HG03521 (cell line): ENCODE data around the gene METTL9.
"Not testable (repeated sequence)": the region's sequence is repeated elsewhere in the genome, so short reads cannot be mapped to it uniquely, and the experiment has no call there.

Experiments
- ATAC-seq: cut with Tn5 transposase; IDR thresholded peaks from one replicate; pipeline ENCODE4 v1.9.1; 2021; ENCODE audit warnings: mild to moderate bottlenecking, moderate library complexity; ENCODE audit not compliant: unreplicated experiment

METTL9 gene

DNA sequence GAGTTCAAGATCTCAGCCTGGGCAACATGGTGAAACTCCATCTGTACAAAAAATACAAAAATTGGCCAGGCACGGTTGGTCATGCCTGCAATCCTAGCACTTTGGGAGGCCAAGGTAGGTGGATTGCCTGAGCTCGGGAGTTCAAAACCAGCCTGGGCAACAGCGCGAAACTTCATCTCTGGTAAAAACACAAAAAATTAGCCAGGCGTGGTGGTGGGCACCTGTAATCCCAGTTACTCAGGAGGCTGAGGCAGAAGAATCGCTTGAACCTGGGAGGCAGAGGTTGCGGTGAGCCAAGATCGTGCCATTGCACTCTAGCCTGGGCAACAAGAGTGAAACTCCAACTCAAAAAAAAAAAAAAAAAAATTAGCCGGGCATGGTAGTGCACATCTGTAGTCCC, 25.9 kb upstream of the METTL9 start:
- ATAC-seq: not testable (repeated sequence)

DNA sequence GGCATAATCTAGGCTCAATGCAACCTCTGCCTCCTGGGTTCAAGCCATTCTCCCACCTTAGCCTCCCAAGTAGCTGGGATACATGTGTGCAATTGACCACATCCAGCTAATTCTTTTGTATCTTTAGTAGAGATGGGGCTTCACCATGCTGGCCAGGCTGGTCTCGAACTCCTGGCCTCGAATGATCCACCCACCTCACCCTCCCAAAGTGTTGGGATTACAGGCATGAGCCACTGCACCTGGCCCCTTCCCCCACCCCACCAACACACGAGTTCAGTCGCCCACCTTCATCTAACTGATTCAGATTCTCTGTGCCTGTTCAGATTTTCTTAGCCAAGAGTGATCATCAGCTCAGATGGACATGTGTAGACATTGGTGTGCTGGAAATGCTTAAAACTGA, 25.0 kb upstream of the METTL9 start:
- no peak for ATAC-seq

DNA sequence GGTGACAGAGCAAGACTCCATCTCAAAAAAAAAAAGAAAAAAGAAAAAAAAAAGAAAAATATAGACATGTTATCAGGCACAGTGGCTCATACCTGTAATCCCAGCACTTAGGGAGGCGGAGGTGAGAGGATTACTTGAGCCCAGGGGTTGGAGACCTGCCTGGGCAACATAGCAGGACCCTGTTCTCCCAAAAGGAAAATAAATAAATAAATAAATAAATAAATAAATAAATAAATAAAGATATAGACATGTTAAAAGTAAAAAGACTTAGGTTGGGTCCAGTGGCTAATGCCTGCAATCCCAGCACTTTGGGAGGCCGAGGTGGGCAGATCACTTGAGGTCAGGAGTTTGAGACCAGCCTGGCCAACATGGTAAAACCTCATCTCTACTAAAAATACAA, 23.1 kb upstream of the METTL9 start:
- not testable (repeated sequence) for ATAC-seq

DNA sequence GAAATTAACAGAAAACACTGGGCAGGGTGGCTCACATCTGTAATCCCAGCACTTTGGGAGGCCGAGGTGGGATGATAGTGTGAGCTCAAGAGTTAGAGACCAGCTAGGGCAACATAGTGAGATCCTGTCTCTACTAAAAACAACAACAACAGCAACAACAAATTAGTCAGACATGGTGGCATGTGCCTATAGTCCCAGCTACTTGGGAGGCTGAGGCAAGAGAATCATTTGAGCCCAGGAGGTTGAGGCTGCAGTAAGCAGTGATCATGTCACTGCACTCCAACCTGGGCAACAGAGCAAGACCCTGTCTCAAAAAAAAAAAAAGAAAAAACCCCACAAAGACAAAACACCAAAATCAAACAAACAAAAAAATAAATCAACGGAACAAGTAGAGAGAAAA, 21.9 kb upstream of the METTL9 start:
- not testable (repeated sequence) for ATAC-seq

DNA sequence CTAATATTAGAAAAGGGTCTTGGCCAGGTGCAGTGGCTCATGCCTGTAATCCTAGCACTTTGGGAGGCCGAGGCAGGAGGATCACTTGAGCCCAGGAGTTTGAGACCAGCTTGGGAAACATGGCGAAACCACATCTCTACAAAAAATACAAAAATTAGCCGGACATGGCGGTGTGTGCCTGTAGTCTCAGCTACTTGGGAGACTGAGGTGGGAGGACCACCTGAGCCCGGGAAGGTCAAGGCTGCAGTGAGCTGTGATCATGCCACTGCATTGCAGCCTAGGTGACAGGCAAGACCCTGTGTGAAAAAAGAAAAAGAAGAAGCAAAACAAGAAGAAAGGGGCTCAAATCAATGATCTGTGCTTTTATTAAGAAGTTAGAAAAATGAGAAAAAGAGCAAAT, 21.1 kb upstream of the METTL9 start:
- not testable (repeated sequence) for ATAC-seq

DNA sequence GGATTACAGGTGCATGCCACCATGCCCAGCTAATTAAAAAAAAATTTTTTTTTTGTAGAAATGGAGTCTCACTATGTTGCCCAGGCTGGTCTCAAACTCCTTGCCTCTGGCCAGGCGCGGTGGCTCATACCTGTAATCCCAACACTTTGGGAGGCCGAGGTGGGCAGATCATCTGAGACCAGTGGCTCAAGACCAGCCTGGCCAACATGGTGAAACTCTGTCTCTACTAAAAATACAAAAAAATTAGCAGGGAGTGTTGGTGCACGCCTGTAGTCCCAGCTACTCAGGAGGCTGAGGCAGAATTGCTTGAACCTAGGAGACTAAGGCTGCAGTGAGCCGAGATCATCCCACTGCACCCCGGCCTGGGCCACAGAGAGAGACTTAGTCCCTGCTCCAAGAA, 19.2 kb upstream of the METTL9 start:
- ATAC-seq: not testable (repeated sequence)

DNA sequence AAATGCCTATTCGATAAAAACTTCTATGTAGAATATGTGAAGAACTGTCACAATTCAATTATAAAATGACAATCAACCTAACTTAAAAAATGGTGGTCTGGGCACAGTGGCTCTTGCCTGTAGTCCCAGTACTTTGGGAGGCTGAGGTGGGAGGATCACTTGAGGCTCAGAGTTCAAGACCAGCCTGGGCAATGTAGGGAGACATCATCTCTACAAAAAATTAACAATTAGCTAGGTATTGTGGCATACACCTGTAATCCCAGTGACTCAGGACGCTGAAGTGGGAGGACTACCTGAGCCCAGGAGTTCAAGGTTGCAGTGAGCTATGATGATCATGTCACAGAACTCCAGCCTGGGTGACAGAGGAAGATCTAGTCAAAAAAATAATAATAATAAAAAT, 18.6 kb upstream of the METTL9 start:
- no peak for ATAC-seq

DNA sequence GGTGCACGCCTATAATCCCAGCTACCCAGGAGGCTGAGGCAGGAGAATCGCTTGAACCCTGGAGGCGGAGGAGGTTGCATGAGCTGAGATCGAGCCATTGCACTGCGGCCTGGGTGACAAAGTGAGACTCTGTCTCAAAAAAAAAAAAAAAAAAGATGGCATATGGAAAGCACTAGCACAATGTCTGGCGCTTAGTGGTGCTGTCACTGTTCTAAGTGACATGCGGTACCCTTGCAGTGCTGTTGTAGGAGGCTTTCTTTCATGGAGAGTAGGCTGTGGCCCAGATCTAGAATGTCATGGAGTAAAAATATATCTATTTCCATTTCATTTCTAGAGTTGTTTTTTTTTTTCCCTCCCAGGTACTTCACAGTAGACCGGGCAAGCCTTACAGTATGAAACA, 14.6 kb upstream of the METTL9 start:
- no peak for ATAC-seq

DNA sequence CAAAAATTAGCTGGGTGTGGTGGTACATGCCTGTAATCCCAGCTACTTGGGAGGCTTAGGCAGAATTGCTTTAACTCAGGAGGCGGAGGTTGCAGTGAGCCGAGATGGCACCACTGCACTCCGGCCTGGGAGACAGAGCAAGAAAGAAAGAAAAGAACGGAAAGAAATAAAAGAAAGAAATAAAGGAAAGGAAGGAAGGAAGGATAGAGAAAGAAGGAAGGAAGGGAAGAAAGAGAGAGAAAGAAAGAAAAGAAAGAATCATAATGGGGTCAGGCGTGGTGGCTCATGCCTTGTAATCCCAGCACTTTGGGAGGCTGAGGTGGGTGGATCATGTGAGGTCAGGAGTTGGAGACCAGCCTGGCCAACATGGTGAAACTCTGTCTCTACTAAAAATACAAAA, 10.8 kb upstream of the METTL9 start:
- not testable (repeated sequence) for ATAC-seq

DNA sequence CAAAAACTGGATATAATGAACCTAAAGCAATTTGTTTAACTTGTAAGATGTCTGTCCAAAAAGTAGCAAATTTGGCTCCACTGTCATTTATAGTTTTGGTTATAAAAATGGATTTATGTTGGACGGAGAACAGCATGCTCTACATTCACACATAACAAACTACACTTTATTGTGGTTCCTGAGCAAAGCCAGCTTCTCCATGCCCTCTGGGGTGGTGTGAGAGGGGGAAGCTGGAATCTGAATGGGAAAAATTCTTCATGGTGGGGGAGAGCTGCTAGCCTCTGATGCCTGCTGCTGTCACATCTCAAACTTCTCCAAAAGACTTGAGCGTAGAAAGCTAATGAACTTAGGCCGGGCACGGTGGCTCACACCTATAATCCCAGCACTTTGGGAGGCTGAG, 9.8 kb upstream of the METTL9 start:
- no peak for ATAC-seq

DNA sequence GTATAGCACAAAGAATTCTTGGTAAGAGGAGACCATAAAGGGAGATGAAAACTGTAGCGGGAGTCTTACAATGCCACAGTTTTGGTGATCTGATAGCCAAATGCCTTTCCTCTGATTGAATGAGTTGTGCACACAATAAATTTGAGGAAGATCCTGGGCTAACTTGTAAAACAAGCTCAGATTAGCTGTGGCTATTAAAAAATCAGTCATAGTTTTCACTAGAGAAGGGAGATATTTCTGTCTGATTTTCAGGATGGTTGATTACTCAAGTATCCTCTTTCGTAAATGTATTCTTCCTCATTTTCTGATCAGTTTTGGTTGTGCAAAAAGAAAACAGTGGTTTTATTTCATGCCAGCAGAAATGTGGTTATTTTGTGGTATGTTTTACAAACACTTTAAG, 9.1 kb upstream of the METTL9 start:
- no peak for ATAC-seq

DNA sequence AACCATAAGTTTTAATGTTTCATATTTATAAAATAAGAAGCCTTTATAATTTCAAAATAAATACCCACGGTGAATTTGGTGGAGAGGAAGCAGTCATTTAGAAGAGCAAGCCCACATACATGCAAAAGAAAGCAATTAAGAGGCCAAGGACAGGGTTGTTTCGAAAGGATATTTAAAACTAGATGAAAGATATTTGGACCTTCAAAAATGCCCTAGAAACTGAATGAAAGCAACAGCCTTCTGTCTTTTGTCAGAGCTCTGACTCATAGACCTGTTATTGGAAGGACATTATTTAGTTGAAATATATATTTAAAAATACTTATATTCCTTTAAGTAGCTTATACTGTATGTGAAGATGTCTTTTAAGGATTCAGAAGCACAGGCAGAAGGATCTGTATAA, 8.6 kb upstream of the METTL9 start:
- no peak for ATAC-seq

DNA sequence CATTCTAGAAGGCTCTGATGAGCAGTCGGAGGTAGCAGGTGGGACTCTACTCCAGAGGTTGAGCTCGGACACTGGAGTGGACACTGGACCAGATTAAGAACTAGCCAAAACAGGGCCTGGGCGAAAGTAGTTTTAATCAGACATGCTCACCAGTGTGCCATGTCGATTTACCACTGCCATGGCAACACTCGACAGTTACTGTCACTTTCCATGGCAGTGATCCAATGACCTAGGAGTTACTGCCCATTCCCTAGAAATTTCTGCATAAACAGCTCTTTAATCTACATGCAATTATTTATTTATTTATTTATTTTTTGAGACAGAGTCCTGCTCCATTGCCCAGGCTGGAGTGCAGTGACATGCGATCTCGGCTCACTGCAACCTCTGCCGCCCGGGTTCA, 7.2 kb upstream of the METTL9 start:
- ATAC-seq: no peak

DNA sequence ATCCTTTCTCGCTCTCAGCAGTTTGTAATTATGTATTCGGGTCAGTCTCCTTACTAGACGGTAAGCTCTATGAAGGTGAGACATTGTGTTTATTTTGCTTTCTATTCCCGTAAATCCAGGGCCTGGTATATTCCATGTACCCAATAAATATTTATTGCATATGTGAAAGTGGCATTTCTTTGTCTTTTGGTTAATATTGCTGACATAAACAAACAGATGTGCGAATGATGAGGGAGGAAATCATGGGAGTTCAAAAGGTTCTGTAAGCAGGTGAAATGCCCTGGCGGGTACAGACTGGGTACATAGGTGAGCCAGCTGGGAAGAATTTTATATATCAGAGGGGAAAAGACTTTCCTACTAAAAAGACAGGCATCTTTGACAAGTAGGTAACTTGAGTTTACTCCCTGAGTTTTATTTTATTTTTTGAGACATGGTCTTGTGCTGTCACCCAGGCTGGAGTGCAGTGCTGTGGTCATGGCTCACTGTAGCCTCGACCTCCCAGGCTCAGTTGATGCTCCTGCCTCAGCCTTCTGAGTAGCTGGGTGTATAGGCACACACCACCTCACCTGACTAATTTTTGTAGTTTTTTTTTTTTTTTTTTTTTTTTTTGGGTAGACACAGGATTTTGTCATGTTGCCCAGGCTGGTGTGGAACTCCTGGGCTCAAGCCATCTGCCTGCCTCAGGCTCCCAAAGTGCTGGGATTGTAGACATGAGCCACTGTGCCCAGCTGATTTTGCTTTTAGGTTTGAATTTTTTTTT, 5.7 kb upstream of the METTL9 start:
- ATAC-seq: no peak

DNA sequence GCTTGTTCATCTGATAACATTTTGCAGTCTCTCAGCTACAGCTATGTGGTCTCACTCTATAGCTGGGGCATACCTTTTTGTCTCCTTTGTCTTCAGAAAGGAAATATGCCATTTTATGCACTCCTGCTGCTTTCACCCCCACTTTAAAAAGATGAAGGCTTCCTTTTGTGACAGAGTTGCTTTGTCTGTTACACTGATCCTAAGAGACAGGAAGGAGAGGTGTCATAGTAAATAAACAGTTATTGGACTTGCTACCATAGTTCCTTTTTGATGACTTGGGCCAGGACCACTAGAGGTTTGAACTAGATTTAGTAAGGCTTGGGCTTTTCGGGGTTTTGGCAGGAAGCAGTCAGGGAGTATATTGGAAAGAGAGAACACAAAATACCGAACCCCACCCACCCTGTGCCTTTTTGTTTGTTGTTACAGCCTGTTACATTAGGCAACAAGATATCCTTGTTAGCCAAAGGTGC, 1.8 kb upstream of the METTL9 start:
- no peak for ATAC-seq

DNA sequence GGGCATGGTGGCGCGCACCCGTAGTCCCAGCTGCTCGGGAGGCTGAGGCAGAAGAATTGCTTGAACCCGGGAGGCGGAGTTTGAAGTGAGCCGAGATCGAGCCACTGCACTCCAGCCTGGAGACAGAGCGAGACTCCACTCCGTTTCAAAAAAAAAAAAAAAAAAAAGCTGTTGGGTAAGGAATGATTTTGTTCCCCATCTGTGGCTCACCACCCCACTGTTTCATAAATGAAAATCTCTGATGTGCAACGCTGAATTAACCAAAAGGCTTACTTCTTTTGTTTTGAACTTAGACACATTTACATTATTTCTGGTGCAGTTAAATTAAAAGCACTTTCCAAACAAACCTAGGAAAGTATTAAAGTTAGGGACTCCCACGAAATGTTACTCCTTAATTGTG, 1.2 kb upstream of the METTL9 start:
- ATAC-seq: no peak

DNA sequence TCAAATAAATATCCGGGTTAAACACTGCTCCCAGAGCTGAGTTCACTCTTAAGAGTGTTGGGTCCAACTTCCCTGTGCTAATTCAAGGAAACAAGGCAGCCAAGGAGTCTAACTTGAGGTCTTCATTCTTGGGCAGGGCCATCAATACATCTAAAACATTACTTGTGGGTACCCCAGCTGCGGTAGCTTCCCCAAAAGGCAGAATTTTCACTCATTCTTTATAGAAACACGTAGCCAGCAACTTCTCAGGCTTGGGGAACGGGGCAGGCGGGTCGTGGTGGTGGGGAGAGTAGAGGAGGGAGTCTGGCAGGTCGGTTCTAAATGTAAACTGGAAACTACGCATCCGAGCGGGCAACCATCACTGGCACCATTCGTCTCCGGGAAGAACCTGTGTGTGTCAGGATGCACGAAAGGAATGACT, 666 bp upstream of the METTL9 start:
- ATAC-seq: no peak

DNA sequence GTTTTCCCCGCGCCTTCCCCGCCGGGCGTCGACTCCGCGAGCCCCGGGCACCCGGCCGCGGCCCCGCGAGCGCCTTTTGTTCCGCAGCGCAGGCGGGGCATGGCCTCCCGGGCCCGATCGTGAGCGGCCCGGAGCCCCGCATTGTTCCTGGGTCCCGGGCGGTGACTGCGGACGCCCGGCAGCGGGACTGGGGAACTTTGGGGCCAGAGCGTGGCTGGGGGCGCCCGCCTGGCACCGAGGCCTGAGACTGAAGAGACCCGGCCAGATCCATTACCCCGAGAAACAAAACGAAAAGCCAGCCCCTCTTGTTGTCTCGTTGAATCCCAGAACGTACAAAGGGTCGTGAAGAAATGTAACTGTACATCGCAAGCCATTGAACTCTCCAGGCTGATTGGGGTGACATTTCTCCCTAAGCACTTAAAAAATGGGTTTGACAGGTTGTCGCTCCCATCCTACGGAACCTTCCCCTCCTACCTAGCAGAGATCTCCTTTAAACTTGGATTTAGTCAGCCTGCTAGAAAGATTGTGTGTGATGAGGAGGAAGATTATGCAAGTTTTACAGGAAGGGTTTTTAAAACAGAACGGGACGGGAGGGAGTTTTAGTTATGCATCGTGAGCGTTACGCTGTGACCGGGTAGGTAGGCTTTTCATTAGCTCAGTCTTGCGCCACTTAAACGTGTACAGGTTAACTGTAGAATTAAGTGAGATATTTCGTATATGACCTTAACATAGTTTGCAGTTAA, 825 bp downstream of the METTL9 start:
- peak; percentile 21 for ATAC-seq

DNA sequence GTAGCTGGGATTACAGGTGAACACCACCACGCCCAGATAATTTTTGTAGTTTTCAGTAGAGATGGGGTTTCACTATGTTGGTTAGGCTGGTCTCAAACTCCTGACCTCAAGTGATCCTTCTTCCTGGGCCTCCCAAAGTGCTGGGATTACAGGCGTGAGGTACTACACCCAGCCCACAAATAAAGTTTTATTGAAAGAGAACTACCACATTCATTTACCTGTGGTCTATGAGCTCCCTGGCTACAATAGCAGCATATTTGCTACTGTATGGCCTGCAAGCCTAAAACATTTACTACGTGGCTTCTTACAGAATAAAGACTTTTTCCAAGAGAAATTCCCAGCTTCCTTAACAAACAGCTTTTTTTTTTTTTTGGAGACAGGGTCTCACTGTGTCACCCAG, 3.4 kb downstream of the METTL9 start:
- no peak for ATAC-seq

DNA sequence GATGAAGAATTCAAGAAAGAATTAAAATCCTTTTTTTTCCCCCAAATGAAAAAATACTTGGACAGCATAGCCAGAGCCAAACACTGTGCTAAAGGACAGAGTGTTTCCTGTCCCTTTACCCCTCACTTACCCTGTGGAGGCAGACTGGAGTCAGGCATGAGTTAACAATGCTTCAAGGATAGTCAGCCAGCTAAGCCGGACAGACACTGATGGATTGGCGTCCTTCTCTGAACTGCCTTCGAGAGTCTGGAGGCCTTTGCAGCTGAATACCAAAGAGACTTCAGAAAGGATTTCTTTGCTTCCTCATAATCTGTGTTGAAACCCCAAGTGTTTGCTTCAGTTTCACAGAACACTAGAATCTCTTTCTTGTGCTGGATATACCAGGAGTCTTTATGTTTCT, 4.6 kb downstream of the METTL9 start:
- no peak for ATAC-seq

DNA sequence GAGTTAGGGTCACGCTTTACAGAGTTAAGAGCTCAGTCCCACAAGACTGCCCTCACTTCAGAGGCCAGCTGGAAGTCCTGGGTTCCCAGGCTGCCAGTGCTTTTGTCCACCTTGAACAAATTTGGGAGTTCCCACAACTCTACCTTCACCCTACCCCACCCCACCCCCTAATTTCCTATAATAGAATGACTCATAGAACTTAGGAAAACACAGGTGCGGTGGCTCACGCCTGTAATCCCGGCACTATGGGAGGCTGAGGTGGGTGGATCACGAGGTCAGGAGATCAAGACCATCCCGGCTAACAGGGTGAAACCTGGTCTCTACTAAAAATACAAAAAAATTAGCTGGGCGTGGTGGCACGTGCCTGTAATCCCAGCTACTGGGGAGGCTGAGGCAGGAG, 6.5 kb downstream of the METTL9 start:
- ATAC-seq: not testable (repeated sequence)

DNA sequence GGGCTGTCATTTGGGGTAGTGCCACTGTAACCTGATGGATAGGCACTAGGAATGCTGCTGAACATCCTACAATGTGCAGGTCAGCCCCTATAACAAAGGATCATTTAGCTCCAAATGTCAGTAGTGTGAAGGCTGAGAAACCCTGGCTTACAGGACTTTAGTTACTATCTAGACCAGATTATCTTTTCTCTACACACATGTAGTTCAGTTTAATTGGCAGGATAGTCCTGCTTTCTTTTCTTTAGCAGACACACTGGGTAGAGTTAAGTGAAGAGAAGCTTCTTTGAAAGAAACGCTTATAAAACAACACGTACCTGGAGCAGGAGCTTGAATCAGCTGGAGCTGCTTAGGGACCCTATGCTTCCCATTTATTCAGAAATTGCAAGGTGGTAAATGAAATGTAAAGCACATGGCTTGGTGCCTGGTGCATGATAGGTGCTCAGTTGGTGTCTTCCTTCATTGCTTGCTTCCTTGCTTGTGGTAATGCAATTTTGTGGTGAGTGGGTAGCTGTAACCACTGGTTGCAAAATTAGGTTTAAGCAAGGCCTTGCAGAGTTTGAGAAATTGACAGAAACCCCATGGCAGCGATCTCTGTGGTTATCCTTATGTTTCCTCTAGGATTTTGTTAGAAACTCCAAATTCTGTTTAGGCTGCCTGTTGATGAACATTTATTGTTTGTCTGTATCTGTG, 9.4 kb downstream of the METTL9 start:
- ATAC-seq: no peak
